IMR-90 (cell line): Measurements from ENCODE around the gene FCRL5. TPM values are rescaled to one million over a fixed set of nuclear protein-coding genes. Genes with fewer than 3 reads are reported as not detected.

Source experiments
- ATAC-seq: fragments of 200-7000 bp; cut with Tn5 transposase; 2 replicates; pipeline ENCODE4 v1.9.1; 2020; ENCODE audit warnings: low read depth, mild to moderate bottlenecking, moderate library complexity
- Bru-seq: library from RNA; stranded (reverse); fragments of 400-500 nt; gene quantifications from one replicate; lab custom pipeline; 2021; lab: Mats Ljungman, UMichigan
- BruChase-seq, 2 experiments: library from RNA; stranded (reverse); fragments of 400-500 nt; gene quantifications; one replicate each; lab custom pipeline; 2021; lab: Mats Ljungman, UMichigan
- BruUV-seq: library from RNA; stranded (reverse); fragments of 400-500 nt; replicated peaks from 2 replicates; lab custom pipeline; 2021; lab: Mats Ljungman, UMichigan
- CTCF ChIA-PET: fragments of 300-600 bp; formaldehyde crosslinking; extraction: SDS; loops from one replicate; lab custom pipeline; 2021; ENCODE audit warnings: antibody characterized with exemption; lab: Yijun Ruan, JAX
- POLR2A ChIA-PET: fragments of 300-600 bp; sonication (Branson Sonifier 250); formaldehyde crosslinking; loops from one replicate; lab custom pipeline; 2022; ENCODE audit warnings: antibody characterized with exemption; ENCODE audit not compliant: unreplicated experiment; lab: Charles Lee
- DNase-seq: peaks from one replicate; pipeline ENCODE4 v3.0.0; 2013
- H2AFZ ChIP-seq: replicated peaks from 2 replicates; pipeline ENCODE3; 2013; ENCODE audit warnings: low read length, mild to moderate bottlenecking; ENCODE audit not compliant: poor library complexity
- H2AK5ac ChIP-seq: 2 replicates; pipeline ENCODE4 v1.6.1; 2013; ENCODE audit warnings: low read depth, low read length, inconsistent platforms
- H2AK9ac ChIP-seq: replicated peaks from 2 replicates; pipeline ENCODE3; 2013; ENCODE audit warnings: mild to moderate bottlenecking, low read depth, low read length, moderate library complexity; ENCODE audit not compliant: poor library complexity
- H2BK120ac ChIP-seq: 2 replicates; pipeline ENCODE4 v1.6.1; 2013; ENCODE audit warnings: low read depth, low read length, inconsistent platforms
- H2BK15ac ChIP-seq: 3 replicates; pipeline ENCODE4 v1.6.1; 2013; ENCODE audit warnings: low read depth, low read length, inconsistent platforms
- H2BK20ac ChIP-seq: 2 replicates; pipeline ENCODE4 v1.6.1; 2013; ENCODE audit warnings: low read depth, mild to moderate bottlenecking, inconsistent platforms, low read length, moderate library complexity
- H2BK5ac ChIP-seq: 2 replicates; pipeline ENCODE4 v1.6.1; 2013; ENCODE audit warnings: mild to moderate bottlenecking, low read depth, low read length, inconsistent platforms; ENCODE audit not compliant: poor library complexity, severe bottlenecking
- H3K14ac ChIP-seq: replicated peaks from 2 replicates; pipeline ENCODE4 v1.6.1; 2013; ENCODE audit warnings: low read depth, low read length, inconsistent platforms
- H3K18ac ChIP-seq: 2 replicates; pipeline ENCODE4 v1.6.1; 2013; ENCODE audit warnings: low read depth, low read length, control low read depth
- H3K23ac ChIP-seq: 2 replicates; pipeline ENCODE4 v1.6.1; 2013; ENCODE audit warnings: low read depth, low read length, inconsistent platforms
- H3K27ac ChIP-seq: 2 replicates; pipeline ENCODE4 v1.5.1; 2013; ENCODE audit warnings: mild to moderate bottlenecking, control low read depth, low read length; ENCODE audit not compliant: insufficient read depth
- H3K27me3 ChIP-seq: 2 replicates; pipeline ENCODE4 v1.6.1; 2013; ENCODE audit warnings: low read length; ENCODE audit not compliant: control insufficient read depth, insufficient read depth
- H3K36me3 ChIP-seq: 2 replicates; pipeline ENCODE4 v1.6.1; 2013; ENCODE audit warnings: low read length, mixed read lengths; ENCODE audit not compliant: control insufficient read depth, insufficient read depth
- H3K4ac ChIP-seq: 2 replicates; pipeline ENCODE4 v1.6.1; 2013; ENCODE audit warnings: low read depth, low read length, inconsistent platforms
- H3K4me1 ChIP-seq: 2 replicates; pipeline ENCODE4 v1.6.1; 2013; ENCODE audit warnings: low read length, mixed read lengths; ENCODE audit not compliant: control insufficient read depth, insufficient read depth
- H3K4me2 ChIP-seq: 2 replicates; pipeline ENCODE4 v1.6.1; 2013; ENCODE audit warnings: low read depth, mild to moderate bottlenecking, control low read depth, low read length, moderate library complexity
- H3K4me3 ChIP-seq: 2 replicates; pipeline ENCODE4 v1.5.1; 2013; ENCODE audit warnings: low read depth, mild to moderate bottlenecking, control low read depth, low read length, moderate library complexity; ENCODE audit not compliant: insufficient read depth
- H3K56ac ChIP-seq: 2 replicates; pipeline ENCODE4 v1.6.1; 2013; ENCODE audit warnings: low read length, inconsistent platforms; ENCODE audit not compliant: insufficient read depth; ENCODE audit errors: extremely low read depth
- H3K79me1 ChIP-seq, 2 experiments: 2 replicates each; pipeline ENCODE4 v1.6.1; 2013; ENCODE audit warnings: low read length in 2 of 2, inconsistent platforms in 1 of 2, low read depth in 1 of 2
- H3K9ac ChIP-seq: 2 replicates; pipeline ENCODE4 v1.6.1; 2013; ENCODE audit warnings: low read depth, low read length, control low read depth
- H3K9me1 ChIP-seq: 2 replicates; pipeline ENCODE4 v1.6.1; 2013; ENCODE audit warnings: low read length, inconsistent platforms; ENCODE audit not compliant: insufficient read depth
- H3K9me3 ChIP-seq: 2 replicates; pipeline ENCODE4 v1.6.1; 2013; ENCODE audit warnings: low read length; ENCODE audit not compliant: control insufficient read depth, insufficient read depth
- H4K20me1 ChIP-seq: 2 replicates; pipeline ENCODE4 v1.6.1; 2013; ENCODE audit warnings: low read length, inconsistent platforms; ENCODE audit not compliant: insufficient read depth
- H4K5ac ChIP-seq: 2 replicates; pipeline ENCODE4 v1.6.1; 2013; ENCODE audit warnings: mild to moderate bottlenecking, low read depth, low read length, control low read depth
- H4K8ac ChIP-seq, 2 experiments: 2 replicates each; pipeline ENCODE4 v1.6.1; 2013; ENCODE audit warnings: low read depth in 2 of 2, low read length in 2 of 2, control low read depth in 1 of 2, inconsistent platforms in 1 of 2
- H4K91ac ChIP-seq: 2 replicates; pipeline ENCODE4 v1.6.1; 2013; ENCODE audit warnings: low read depth, low read length, inconsistent platforms; ENCODE audit not compliant: insufficient read depth
- CHD1 ChIP-seq: IDR thresholded peaks from 2 replicates; pipeline ENCODE4 v1.6.1; 2012; ENCODE audit warnings: low read depth, low read length, improper control_type of control experiment
- FOS ChIP-seq: fragments of 150-350 bp; IDR thresholded peaks from 2 replicates; pipeline ENCODE4 v1.6.1; 2016; ENCODE audit warnings: low read depth, low read length
- MAZ ChIP-seq: IDR thresholded peaks from 2 replicates; pipeline ENCODE4 v1.6.1; 2012; ENCODE audit warnings: low read depth, mild to moderate bottlenecking, low read length, improper control_type of control experiment, moderate library complexity, borderline replicate concordance
- MXI1 ChIP-seq: IDR thresholded peaks from 2 replicates; pipeline ENCODE4 v1.6.1; 2012; ENCODE audit warnings: low read depth, mild to moderate bottlenecking, low read length, moderate library complexity, borderline replicate concordance
- WGBS, 2 experiments: methylation state at CpG; one replicate each; pipeline versions ENCODE4 v1.1.5 to v1.1.7; 2013; ENCODE audit warnings: missing lambda C conversion rate in 2 of 2; ENCODE audit not compliant: insufficient read length in 1 of 2; ENCODE audit errors: extremely low coverage in 2 of 2; 5-methylcytosine and 5-hydroxymethylcytosine counted together
- dilution Hi-C: fragments of 300-500 bp; cut with HindIII; formaldehyde crosslinking; loops from one replicate; pipeline ENCODE4 v1.14.3; 2018; ENCODE audit warnings: low sequenced_read_pairs; ENCODE audit not compliant: unreplicated experiment
- in situ Hi-C: fragments of 300-500 bp; cut with MboI; formaldehyde crosslinking; loops from 3 replicates; pipeline ENCODE4 v1.14.3; 2019; ENCODE audit warnings: low sequenced_read_pairs, inconsistent platforms, mixed read lengths
- intact Hi-C: fragments of 100-400 bp; cut with micrococcal nuclease; formaldehyde crosslinking; loops from 2 replicates; pipeline ENCODE4 v1.10.0; 2022
- long read RNA-seq: library from polyadenylated mRNA; unstranded; transcript quantifications from one replicate; pipeline ENCODE4 v2.0.0, GENCODE V29; 2021; ENCODE audit not compliant: unreplicated experiment
- polyA plus RNA-seq, 3 experiments: library from polyadenylated mRNA; depleted of rRNA; stranded (reverse); fragments of >200 nt; gene quantifications; 2 replicates each; pipeline ENCODE4 v1.2.3, GENCODE V29; 2012; ENCODE audit warnings: low replicate concordance in 1 of 3
- total RNA-seq: library from RNA; depleted of rRNA; stranded (reverse); fragments of >200 nt; gene quantifications from 2 replicates; pipeline ENCODE4 v1.2.3, GENCODE V29; 2012; rRNA removed
- TF ChIP-seq, protein P1 (sequence below): fragments of 150-350 bp; IDR thresholded peaks from 2 replicates; pipeline ENCODE4 v1.6.1; 2017; ENCODE audit warnings: mild to moderate bottlenecking, antibody characterized with exemption, low read length, low read depth

The FCRL5 gene
- total RNA-seq (not detected in 2 replicates), polyA plus RNA-seq (2012; rRNA removed) (not detected in 2 replicates), Bru-seq, nascent RNA (not detected), BruChase-seq, experiment 1, labeled RNA remaining after a 6-hour chase (not detected), BruChase-seq, experiment 2, labeled RNA remaining after a 2-hour chase (not detected)
- polyA plus RNA-seq (2012; cell fraction: cytosol; rRNA removed), result not detected in 2 replicates
- polyA plus RNA-seq (2012; cell fraction: nucleus; rRNA removed; ENCODE audit: low replicate concordance), result not detected in 2 replicates
- long read RNA-seq, result 0 reads

- TF ChIP-seq MXI1, result no peak
- no peak for TF ChIP-seq CHD1
- no peak for TF ChIP-seq FOS
- TF ChIP-seq MAZ, result no peak
- TF ChIP-seq, protein P1, sequence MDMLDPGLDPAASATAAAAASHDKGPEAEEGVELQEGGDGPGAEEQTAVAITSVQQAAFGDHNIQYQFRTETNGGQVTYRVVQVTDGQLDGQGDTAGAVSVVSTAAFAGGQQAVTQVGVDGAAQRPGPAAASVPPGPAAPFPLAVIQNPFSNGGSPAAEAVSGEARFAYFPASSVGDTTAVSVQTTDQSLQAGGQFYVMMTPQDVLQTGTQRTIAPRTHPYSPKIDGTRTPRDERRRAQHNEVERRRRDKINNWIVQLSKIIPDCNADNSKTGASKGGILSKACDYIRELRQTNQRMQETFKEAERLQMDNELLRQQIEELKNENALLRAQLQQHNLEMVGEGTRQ, result no peak
- Histone ChIP-seq H3K9me1 (no peaks in the 10 kb centered on the region), H3K36me3 (no peaks in the 10 kb centered on the region), H3K4me1 (no peaks in the 10 kb centered on the region), H3K23ac (no peak within 1 kb of the TSS), H3K9me3 (no peaks in the 10 kb centered on the region), H2AK5ac (no peak within 1 kb of the TSS), H2AFZ (no peak within 1 kb of the TSS), H4K8ac (no peak within 1 kb of the TSS), H3K18ac (no peak within 1 kb of the TSS), H2BK20ac (no peak within 1 kb of the TSS), H3K4ac (no peak within 1 kb of the TSS), H3K27ac (no peak within 1 kb of the TSS), H3K9ac (no peak within 1 kb of the TSS), H2BK5ac (no peak within 1 kb of the TSS), H3K4me3 (no peak within 1 kb of the TSS), H4K91ac (no peak within 1 kb of the TSS), H3K4me2 (no peak within 1 kb of the TSS), H3K14ac (no peak within 1 kb of the TSS), H4K5ac (no peak within 1 kb of the TSS), H3K56ac (no peak within 1 kb of the TSS), H2AK9ac (no peak within 1 kb of the TSS), H3K79me1 (no peaks in the 10 kb centered on the region), H2BK120ac (no peak within 1 kb of the TSS), H2BK15ac (no peak within 1 kb of the TSS), H3K27me3 (no peaks in the 10 kb centered on the region), H4K20me1 (no peaks in the 10 kb centered on the region)
- WGBS, 2 experiments, result no CpG with 5 or more reads among the region's 10 CpGs
- dilution Hi-C loops (no loop called here), in situ Hi-C loops (no loop called here), intact Hi-C loops (no loop called here)
- CTCF ChIA-PET, result no interaction called here
- DNase-seq (no peak), ATAC-seq (no peak)
- no TSS peak for BruUV-seq
- POLR2A ChIA-PET, result no interaction called here
These were observed at the start of gene FCRL5 for GRCh38 chr1:157551694-157552693. Gene FCRL5 (minus strand): TSS chr1:157552515. CDS start chr1:157552362, 153 bp downstream.
